Neural cell (in vitro differentiated cells): Measurements from ENCODE around the gene SERPINI2. TPM values are rescaled to one million over a fixed set of nuclear protein-coding genes. Genes with fewer than 3 reads are reported as not detected.

Source experiments
- H2AFZ ChIP-seq: fragments of 200-600, 300-800 bp; sonication (generic), shearing (Covaris generic); 2 replicates; pipeline ENCODE4 v1.6.0; 2014; ENCODE audit warnings: low read depth, mild to moderate bottlenecking, antibody characterized with exemption, low read length, moderate library complexity
- H3F3A ChIP-seq: fragments of 200-600 bp; shearing (Covaris generic); 2 replicates; pipeline ENCODE4 v1.6.1; 2016; ENCODE audit warnings: mild to moderate bottlenecking, moderate library complexity, mixed read lengths, antibody characterized with exemption, low read length; ENCODE audit not compliant: insufficient read depth, poor library complexity, severe bottlenecking
- H3K27ac ChIP-seq: fragments of 200-600, 300-800 bp; sonication (generic), shearing (Covaris generic); 2 replicates; pipeline ENCODE4 v1.5.1; 2014; ENCODE audit warnings: mild to moderate bottlenecking, low read length, moderate library complexity
- H3K27me3 ChIP-seq: fragments of 300-800, 200-600 bp; sonication (generic), shearing (Covaris generic); 2 replicates; pipeline ENCODE4 v1.6.0; 2014; ENCODE audit warnings: mild to moderate bottlenecking, low read depth, low read length, moderate library complexity; ENCODE audit not compliant: insufficient read depth
- H3K36me3 ChIP-seq: fragments of 300-800, 200-600 bp; sonication (generic), shearing (Covaris generic); 2 replicates; pipeline ENCODE4 v1.5.1; 2014; ENCODE audit warnings: mild to moderate bottlenecking, antibody characterized with exemption, low read length, moderate library complexity; ENCODE audit not compliant: insufficient read depth
- H3K4me2 ChIP-seq: fragments of 300-800, 200-600 bp; sonication (generic), shearing (Covaris generic); 2 replicates; pipeline ENCODE4 v1.6.0; 2014; ENCODE audit warnings: mild to moderate bottlenecking, low read length
- H3K4me3 ChIP-seq: fragments of 300-800, 200-600 bp; sonication (generic), shearing (Covaris generic); 2 replicates; pipeline ENCODE4 v1.5.1; 2014; ENCODE audit warnings: mild to moderate bottlenecking, low read length, moderate library complexity
- H3K79me2 ChIP-seq: fragments of 200-600 bp; shearing (Covaris generic); replicated peaks from 2 replicates; pipeline ENCODE4 v1.6.0; 2014; ENCODE audit warnings: mild to moderate bottlenecking, low read length, moderate library complexity; ENCODE audit not compliant: insufficient read depth
- H3K9ac ChIP-seq: fragments of 300-800, 200-600 bp; sonication (generic), shearing (Covaris generic); 2 replicates; pipeline ENCODE4 v1.6.1; 2016; ENCODE audit warnings: mild to moderate bottlenecking, low read length, mixed read lengths
- H3K9me2 ChIP-seq: fragments of 200-600 bp; shearing (Covaris generic); 2 replicates; pipeline ENCODE4 v1.6.1; 2016; ENCODE audit warnings: mild to moderate bottlenecking, low read length, mixed read lengths; ENCODE audit not compliant: insufficient read depth
- H3K9me3 ChIP-seq: fragments of 200-600, 300-800 bp; sonication (generic), shearing (Covaris generic); 2 replicates; pipeline ENCODE4 v1.6.1; 2016; ENCODE audit warnings: mild to moderate bottlenecking, mixed run types, low read length, moderate library complexity, mixed read lengths
- H4K20me1 ChIP-seq: fragments of 200-600 bp; shearing (Covaris generic); 2 replicates; pipeline ENCODE4 v1.6.1; 2016; ENCODE audit warnings: mild to moderate bottlenecking, mixed run types; ENCODE audit not compliant: insufficient read depth
- EP300 ChIP-seq: fragments of 450-650 bp; conservative IDR thresholded peaks from 2 replicates; pipeline ENCODE4 v1.6.1; 2014; ENCODE audit warnings: antibody characterized with exemption, mild to moderate bottlenecking, moderate library complexity; ENCODE audit not compliant: poor library complexity, severe bottlenecking
- EZH2 ChIP-seq: fragments of 200-600, 300-800 bp; shearing (Covaris generic), sonication (generic); IDR thresholded peaks from 2 replicates; pipeline ENCODE4 v1.6.1; 2014; ENCODE audit warnings: antibody characterized with exemption, low read length, borderline replicate concordance, mild to moderate bottlenecking; ENCODE audit not compliant: insufficient read depth, poor library complexity, severe bottlenecking
- MXI1 ChIP-seq: fragments of 450-650 bp; conservative IDR thresholded peaks from 2 replicates; pipeline ENCODE4 v1.6.1; 2014; ENCODE audit warnings: antibody characterized with exemption, mild to moderate bottlenecking; ENCODE audit not compliant: poor library complexity, severe bottlenecking
- POLR2AphosphoS5 ChIP-seq: IDR thresholded peaks from 2 replicates; pipeline ENCODE4 v1.6.1; 2012
- RAD21 ChIP-seq: fragments of 450-650 bp; conservative IDR thresholded peaks from 2 replicates; pipeline ENCODE4 v1.6.1; 2014; ENCODE audit warnings: antibody characterized with exemption, mild to moderate bottlenecking, moderate library complexity
- SMC3 ChIP-seq: fragments of 450-650 bp; conservative IDR thresholded peaks from 2 replicates; pipeline ENCODE4 v1.6.1; 2014; ENCODE audit warnings: antibody characterized with exemption, mild to moderate bottlenecking, moderate library complexity; ENCODE audit not compliant: poor library complexity
- TAF1 ChIP-seq: IDR thresholded peaks from 2 replicates; pipeline ENCODE4 v1.6.1; 2012; ENCODE audit warnings: low read depth
- polyA plus RNA-seq: library from polyadenylated mRNA; depleted of rRNA; stranded (reverse); fragments of >200 nt; gene quantifications from 2 replicates; pipeline ENCODE4 v1.2.3, GENCODE V29; 2014
- TF ChIP-seq, protein P1 (sequence below): fragments of 450-650 bp; IDR thresholded peaks from 2 replicates; pipeline ENCODE4 v1.5.1; 2014; ENCODE audit warnings: antibody characterized with exemption, mild to moderate bottlenecking, moderate library complexity; ENCODE audit not compliant: poor library complexity, severe bottlenecking
- TF ChIP-seq, protein P2 (sequence below): IDR thresholded peaks from 2 replicates; pipeline ENCODE4 v1.6.1; 2012; ENCODE audit warnings: borderline replicate concordance

Gene SERPINI2
- polyA plus RNA-seq, 1 donor from 2014 or later = 1.7 TPM

DNA sequence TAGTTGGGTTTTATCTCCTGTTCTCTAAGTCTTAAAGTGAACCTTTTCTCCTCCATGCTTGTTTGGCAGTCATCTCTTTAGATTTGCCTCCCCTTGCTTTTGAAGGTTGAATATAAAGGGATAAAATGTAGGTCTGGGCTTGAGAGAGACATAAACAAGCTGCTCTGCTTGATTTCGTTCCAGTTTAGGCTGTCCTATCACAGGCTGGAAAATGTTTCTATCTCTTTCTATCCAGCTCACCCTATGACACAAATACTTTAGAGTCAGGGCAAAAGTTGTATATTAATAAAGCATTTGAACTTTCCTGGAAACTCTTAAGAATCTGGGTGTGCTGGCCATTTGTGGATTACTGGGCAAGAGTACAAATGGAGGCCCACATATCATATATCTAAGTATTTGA is 64.2 kb downstream of the SERPINI2 start:
- Histone ChIP-seq H4K20me1 (no peaks in the 10 kb centered on the region), H3K27me3 (no peaks in the 10 kb centered on the region), H3K9ac (no peak overlapping the region), H2AFZ (no peak overlapping the region), H3K36me3 (no peaks in the 10 kb centered on the region), H3K9me2 (no peaks in the 10 kb centered on the region), H3K4me3 (no peak overlapping the region), H3K4me2 (no peak overlapping the region), H3K9me3 (no peaks in the 10 kb centered on the region), H3F3A (no peaks in the 10 kb centered on the region), H3K79me2 (no peaks in the 10 kb centered on the region), H3K27ac (no peak overlapping the region)
- TF ChIP-seq RAD21 = no peak
- no peak for TF ChIP-seq EP300
- TF ChIP-seq MXI1 = no peak
- TF ChIP-seq SMC3 = no peak
- TF ChIP-seq, protein P1, sequence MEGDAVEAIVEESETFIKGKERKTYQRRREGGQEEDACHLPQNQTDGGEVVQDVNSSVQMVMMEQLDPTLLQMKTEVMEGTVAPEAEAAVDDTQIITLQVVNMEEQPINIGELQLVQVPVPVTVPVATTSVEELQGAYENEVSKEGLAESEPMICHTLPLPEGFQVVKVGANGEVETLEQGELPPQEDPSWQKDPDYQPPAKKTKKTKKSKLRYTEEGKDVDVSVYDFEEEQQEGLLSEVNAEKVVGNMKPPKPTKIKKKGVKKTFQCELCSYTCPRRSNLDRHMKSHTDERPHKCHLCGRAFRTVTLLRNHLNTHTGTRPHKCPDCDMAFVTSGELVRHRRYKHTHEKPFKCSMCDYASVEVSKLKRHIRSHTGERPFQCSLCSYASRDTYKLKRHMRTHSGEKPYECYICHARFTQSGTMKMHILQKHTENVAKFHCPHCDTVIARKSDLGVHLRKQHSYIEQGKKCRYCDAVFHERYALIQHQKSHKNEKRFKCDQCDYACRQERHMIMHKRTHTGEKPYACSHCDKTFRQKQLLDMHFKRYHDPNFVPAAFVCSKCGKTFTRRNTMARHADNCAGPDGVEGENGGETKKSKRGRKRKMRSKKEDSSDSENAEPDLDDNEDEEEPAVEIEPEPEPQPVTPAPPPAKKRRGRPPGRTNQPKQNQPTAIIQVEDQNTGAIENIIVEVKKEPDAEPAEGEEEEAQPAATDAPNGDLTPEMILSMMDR = no peak

DNA sequence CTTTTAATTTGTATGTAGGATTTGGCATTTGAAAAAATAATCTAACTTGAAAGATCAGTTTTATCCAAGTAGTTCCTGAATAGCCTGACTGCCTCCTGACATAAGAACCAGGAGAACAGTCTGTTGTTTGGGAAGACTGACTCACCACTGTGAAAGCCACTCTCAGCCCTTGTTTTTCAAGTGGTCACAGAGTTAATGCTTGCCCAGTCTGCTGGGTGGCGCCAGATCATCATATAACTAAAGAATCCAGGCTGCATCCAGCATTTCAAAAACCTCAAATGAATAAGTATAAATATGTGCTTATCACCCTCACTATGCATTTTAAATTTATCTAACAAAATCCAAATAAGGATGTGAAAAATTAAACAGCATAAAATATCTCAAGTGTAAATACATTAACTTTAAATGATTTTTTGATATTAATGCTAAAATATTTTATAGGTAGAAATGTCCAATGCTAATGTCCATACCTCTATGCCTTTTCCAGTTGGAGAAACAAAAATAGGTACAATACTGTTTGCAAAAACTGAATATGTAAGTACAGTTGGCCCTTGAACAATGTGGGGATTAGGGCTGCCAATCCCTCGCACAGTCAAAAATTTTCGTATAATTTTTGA is 66.9 kb downstream of the SERPINI2 start:
- TF ChIP-seq SMC3 = peak; percentile 93
- TF ChIP-seq EZH2 = no peak
- peak; percentile 94 for TF ChIP-seq RAD21
- TF ChIP-seq, protein P1 = peak; percentile 89
- H2AFZ ChIP-seq = no peak overlapping the region

DNA sequence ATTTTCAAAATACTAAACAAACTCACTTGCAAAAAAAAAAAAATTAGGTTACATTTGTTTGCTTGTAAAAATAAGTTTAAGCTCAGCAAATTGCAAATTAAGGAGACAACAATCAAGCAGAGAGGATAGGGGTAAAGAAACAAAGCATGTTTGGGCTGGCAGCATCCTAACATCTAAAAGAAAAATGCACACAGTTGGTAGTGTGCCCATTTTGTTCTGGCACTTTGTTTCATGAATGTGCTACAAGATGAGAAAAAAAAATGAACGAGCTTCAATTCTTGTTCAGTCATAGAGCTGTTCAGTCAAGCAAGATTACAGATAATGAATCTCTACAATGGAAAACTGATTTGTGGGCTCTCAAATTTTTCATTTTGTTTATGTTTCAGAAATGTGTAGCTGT is 76.0 kb downstream of the SERPINI2 start:
- no peak overlapping the region for H3K27ac ChIP-seq

More for the DNA sequence above, 66.9 kb downstream of the SERPINI2 start:
- H3K27ac ChIP-seq = no peak overlapping the region
- H3K9me2 ChIP-seq = no peaks in the 10 kb centered on the region
- H3K9ac ChIP-seq = no peak overlapping the region
- H3K9me3 ChIP-seq = no peaks in the 10 kb centered on the region
- H3F3A ChIP-seq = no peaks in the 10 kb centered on the region
- H3K79me2 ChIP-seq = no peaks in the 10 kb centered on the region
- H4K20me1 ChIP-seq = no peaks in the 10 kb centered on the region
- H3K4me2 ChIP-seq = no peak overlapping the region
- H3K27me3 ChIP-seq = no peaks in the 10 kb centered on the region
- H3K36me3 ChIP-seq = no peaks in the 10 kb centered on the region
- no peak overlapping the region for H3K4me3 ChIP-seq

More for the DNA sequence above, 76.0 kb downstream of the SERPINI2 start:
- H2AFZ ChIP-seq = no peak overlapping the region
- H3K79me2 ChIP-seq = no peaks in the 10 kb centered on the region
- no peaks in the 10 kb centered on the region for H3K36me3 ChIP-seq
- no peaks in the 10 kb centered on the region for H3K9me3 ChIP-seq
- no peaks in the 10 kb centered on the region for H3F3A ChIP-seq
- no peak overlapping the region for H3K9ac ChIP-seq
- no peak overlapping the region for H3K4me2 ChIP-seq
- no peaks in the 10 kb centered on the region for H4K20me1 ChIP-seq
- H3K27me3 ChIP-seq = no peaks in the 10 kb centered on the region
- no peak overlapping the region for H3K4me3 ChIP-seq
- TF ChIP-seq RAD21 (no peak), SMC3 (no peak), EZH2 (no peak), TAF1 (no peak), MXI1 (no peak), EP300 (no peak), POLR2AphosphoS5 (no peak)
- TF ChIP-seq, protein P2, sequence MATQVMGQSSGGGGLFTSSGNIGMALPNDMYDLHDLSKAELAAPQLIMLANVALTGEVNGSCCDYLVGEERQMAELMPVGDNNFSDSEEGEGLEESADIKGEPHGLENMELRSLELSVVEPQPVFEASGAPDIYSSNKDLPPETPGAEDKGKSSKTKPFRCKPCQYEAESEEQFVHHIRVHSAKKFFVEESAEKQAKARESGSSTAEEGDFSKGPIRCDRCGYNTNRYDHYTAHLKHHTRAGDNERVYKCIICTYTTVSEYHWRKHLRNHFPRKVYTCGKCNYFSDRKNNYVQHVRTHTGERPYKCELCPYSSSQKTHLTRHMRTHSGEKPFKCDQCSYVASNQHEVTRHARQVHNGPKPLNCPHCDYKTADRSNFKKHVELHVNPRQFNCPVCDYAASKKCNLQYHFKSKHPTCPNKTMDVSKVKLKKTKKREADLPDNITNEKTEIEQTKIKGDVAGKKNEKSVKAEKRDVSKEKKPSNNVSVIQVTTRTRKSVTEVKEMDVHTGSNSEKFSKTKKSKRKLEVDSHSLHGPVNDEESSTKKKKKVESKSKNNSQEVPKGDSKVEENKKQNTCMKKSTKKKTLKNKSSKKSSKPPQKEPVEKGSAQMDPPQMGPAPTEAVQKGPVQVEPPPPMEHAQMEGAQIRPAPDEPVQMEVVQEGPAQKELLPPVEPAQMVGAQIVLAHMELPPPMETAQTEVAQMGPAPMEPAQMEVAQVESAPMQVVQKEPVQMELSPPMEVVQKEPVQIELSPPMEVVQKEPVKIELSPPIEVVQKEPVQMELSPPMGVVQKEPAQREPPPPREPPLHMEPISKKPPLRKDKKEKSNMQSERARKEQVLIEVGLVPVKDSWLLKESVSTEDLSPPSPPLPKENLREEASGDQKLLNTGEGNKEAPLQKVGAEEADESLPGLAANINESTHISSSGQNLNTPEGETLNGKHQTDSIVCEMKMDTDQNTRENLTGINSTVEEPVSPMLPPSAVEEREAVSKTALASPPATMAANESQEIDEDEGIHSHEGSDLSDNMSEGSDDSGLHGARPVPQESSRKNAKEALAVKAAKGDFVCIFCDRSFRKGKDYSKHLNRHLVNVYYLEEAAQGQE = no peak
- TF ChIP-seq, protein P1 = no peak
- H3K9me2 ChIP-seq = no peaks in the 10 kb centered on the region
